HG02884 (cell line): Measurements from ENCODE around the gene FLG.
"Not testable (repeated sequence)": the region's sequence is repeated elsewhere in the genome, so short reads cannot be mapped to it uniquely, and the experiment has no call there.

Experiments used
- ATAC-seq: cut with Tn5 transposase; IDR thresholded peaks from one replicate; pipeline ENCODE4 v1.9.1; 2021; ENCODE audit warnings: mild to moderate bottlenecking, moderate library complexity; ENCODE audit not compliant: unreplicated experiment

The FLG gene

DNA sequence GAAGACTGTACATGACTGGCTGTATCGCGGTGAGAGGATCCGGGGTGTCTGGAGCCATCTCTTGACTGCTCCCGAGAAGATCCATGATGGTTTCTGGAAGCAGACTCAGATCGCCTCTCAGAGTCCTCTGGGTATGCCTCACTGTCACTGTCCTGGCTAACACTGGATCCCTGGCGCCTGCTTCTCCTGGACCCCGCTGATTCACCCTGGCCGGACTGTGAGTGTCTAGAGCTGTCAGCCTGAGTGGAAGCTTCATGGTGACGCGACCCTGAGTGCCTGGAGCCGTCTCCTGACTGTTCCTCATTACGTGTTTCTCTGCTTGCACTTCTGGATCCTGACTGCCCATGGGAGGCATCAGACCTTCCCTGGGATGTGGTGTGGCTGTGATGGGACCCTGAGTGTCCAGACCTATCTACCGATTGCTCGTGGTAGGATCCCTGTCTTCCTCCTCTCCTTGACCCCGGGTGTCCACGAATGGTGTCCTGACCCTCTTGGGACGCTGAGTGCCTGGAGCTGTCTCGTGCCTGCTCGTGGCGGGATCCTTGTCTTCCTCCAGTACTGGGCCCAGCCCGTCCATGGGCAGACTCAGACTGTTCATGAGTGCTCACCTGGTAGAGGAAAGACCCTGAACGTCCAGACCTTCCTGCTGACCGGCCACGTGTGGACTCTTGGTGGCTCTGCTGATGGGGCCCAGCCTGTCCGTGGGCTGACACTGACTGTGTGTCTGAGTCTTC is 21.7 kb downstream of the FLG start:
- ATAC-seq, result not testable (repeated sequence)

DNA sequence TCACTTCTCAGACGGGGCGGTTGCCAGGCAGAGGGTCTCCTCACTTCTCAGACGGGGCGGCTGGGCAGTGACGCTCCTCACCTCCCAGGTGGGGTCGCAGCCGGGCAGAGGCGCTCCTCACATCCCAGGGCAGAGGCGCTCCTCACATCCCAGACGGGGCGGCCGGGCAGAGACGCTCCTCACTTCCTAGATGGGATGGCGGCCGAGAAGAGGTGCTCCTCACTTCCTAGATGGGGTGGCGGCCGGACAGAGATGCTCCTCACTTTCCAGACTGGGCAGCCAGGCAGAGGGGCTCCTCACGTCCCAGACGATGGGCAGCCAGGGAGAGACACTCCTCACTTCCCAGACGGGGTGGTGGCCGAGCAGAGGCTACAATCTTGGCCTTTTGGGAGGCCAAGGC is 68.6 kb downstream of the FLG start:
- not testable (repeated sequence) for ATAC-seq
